Measurements from ENCODE around the gene INPP5B.

- no peak for TF ChIP-seq POLR2AphosphoS5 (IDR thresholded peaks at IDR 0.05; ENCODE audit: low read depth)
- TF ChIP-seq CTCF (conservative IDR thresholded peaks at IDR 0.05; ENCODE audit: low read depth in 2 of 2), result no peak
- no peak for TF ChIP-seq JUNB (IDR thresholded peaks at IDR 0.05; ENCODE audit: unreplicated experiment)
- no peak for TF ChIP-seq EZH2 (IDR thresholded peaks at IDR 0.05; ENCODE audit: low read depth, unreplicated experiment)
- TF ChIP-seq ETS1 (IDR thresholded peaks at IDR 0.05), result no peak
- no peak for TF ChIP-seq CREB1 (CRISPR knock-in tag; IDR thresholded peaks at IDR 0.05; ENCODE audit: low read depth)
- no peak for TF ChIP-seq REST (IDR thresholded peaks at IDR 0.05; ENCODE audit: unreplicated experiment)
- TF ChIP-seq EZH2phosphoT487 (IDR thresholded peaks at IDR 0.05; ENCODE audit: unreplicated experiment), result no peak
- no peak for TF ChIP-seq STAT1 (IDR thresholded peaks at IDR 0.05; ENCODE audit: unreplicated experiment)
- TF ChIP-seq NANOG (IDR thresholded peaks at IDR 0.05; ENCODE audit: borderline replicate concordance), result no peak
- TF ChIP-seq ZNF114 (CRISPR knock-in tag; IDR thresholded peaks at IDR 0.05), result no peak
- TF ChIP-seq ZNF331 (CRISPR knock-in tag; IDR thresholded peaks at IDR 0.05; ENCODE audit: low read depth), result no peak
- no peak for TF ChIP-seq ZNF462 (CRISPR knock-in tag; IDR thresholded peaks at IDR 0.05)
These were observed 2.0 kb downstream of the INPP5B start for GRCh38 chr1:37944816-37945215.
